ENCODE results near the gene PGS1. TPM values are rescaled to one million over a fixed set of nuclear protein-coding genes. Genes with fewer than 3 reads are reported as not detected.

PGS1 gene
- total RNA-seq, 1 donor from 2014 or later = 35.6 TPM

GRCh38 chr17:78374189-78374588 is 4.3 kb upstream of the PGS1 start:
- Histone ChIP-seq H3K27me3 (no peaks in the 10 kb centered on the region), H3K9me3 (no peaks in the 10 kb centered on the region), H3K27ac (no peak overlapping the region), H3K4me3 (no peak overlapping the region), H3K4me1 (peaks cover 16% of the 10 kb centered on the region), H3K36me3 (no peaks in the 10 kb centered on the region)
- no peak for DNase-seq (ENCODE audit: extremely low spot score in 2 of 2)
- intact Hi-C loops (cut with DNase I) = no loop called here
- TF ChIP-seq POLR2A (IDR thresholded peaks at IDR 0.05) = no peak
- TF ChIP-seq CTCF (IDR thresholded peaks at IDR 0.05) = no peak
- TF ChIP-seq POLR2AphosphoS5 (IDR thresholded peaks at IDR 0.05; ENCODE audit: insufficient read depth in 1 of 2, low read depth in 1 of 2) = no peak

- Histone ChIP-seq H3K27ac (peak overlapping the region; percentile 41), H3K36me3 (no peaks in the 10 kb centered on the region), H3K27me3 (no peaks in the 10 kb centered on the region), H3K4me3 (no peak overlapping the region), H3K9me3 (no peaks in the 10 kb centered on the region), H3K4me1 (peaks cover 22% of the 10 kb centered on the region)
- no peak for TF ChIP-seq POLR2A (IDR thresholded peaks at IDR 0.05)
- DNase-seq (ENCODE audit: extremely low spot score in 2 of 2) = no peak
- intact Hi-C loops (cut with DNase I) = no loop called here
Measured at GRCh38 chr17:78374631-78375274, 3.7 kb upstream of the PGS1 start.

GRCh38 chr17:78375401-78376151 is 2.9 kb upstream of the PGS1 start:
- H3K27me3 ChIP-seq = no peaks in the 10 kb centered on the region
- H3K4me1 ChIP-seq = peaks cover 28% of the 10 kb centered on the region
- H3K4me3 ChIP-seq = no peak overlapping the region
- intact Hi-C loops (cut with DNase I) = no loop called here
- DNase-seq (ENCODE audit: extremely low spot score in 2 of 2) = no peak
- no peaks in the 10 kb centered on the region for H3K36me3 ChIP-seq
- H3K9me3 ChIP-seq = no peaks in the 10 kb centered on the region
- no peak for TF ChIP-seq POLR2AphosphoS5 (IDR thresholded peaks at IDR 0.05; ENCODE audit: insufficient read depth in 1 of 2, low read depth in 1 of 2)
- TF ChIP-seq CTCF (IDR thresholded peaks at IDR 0.05) = no peak
- no peak for TF ChIP-seq POLR2A (IDR thresholded peaks at IDR 0.05)
- peak overlapping the region; percentile 41 for H3K27ac ChIP-seq

GRCh38 chr17:78376161-78376560 is 2.3 kb upstream of the PGS1 start:
- Histone ChIP-seq H3K9me3 (no peaks in the 10 kb centered on the region), H3K4me1 (peaks cover 33% of the 10 kb centered on the region), H3K27ac (no peak overlapping the region), H3K27me3 (no peaks in the 10 kb centered on the region), H3K36me3 (no peaks in the 10 kb centered on the region), H3K4me3 (no peak overlapping the region)
- intact Hi-C loops (cut with DNase I) = no loop called here
- DNase-seq (ENCODE audit: extremely low spot score in 2 of 2) = no peak
- TF ChIP-seq POLR2A (IDR thresholded peaks at IDR 0.05) = no peak
- no peak for TF ChIP-seq CTCF (IDR thresholded peaks at IDR 0.05)
- TF ChIP-seq POLR2AphosphoS5 (IDR thresholded peaks at IDR 0.05; ENCODE audit: insufficient read depth in 1 of 2, low read depth in 1 of 2) = no peak

GRCh38 chr17:78377858-78378224 is 608 bp upstream of the PGS1 start:
- peaks cover 45% of the 10 kb centered on the region for H3K4me1 ChIP-seq
- intact Hi-C loops (cut with DNase I) = no loop called here
- no peaks in the 10 kb centered on the region for H3K27me3 ChIP-seq
- H3K9me3 ChIP-seq = no peaks in the 10 kb centered on the region
- H3K4me3 ChIP-seq = peak overlapping the region; percentile 60 to 87
- DNase-seq (ENCODE audit: extremely low spot score in 2 of 2) = no peak
- no peak for TF ChIP-seq CTCF (IDR thresholded peaks at IDR 0.05)
- no peak for TF ChIP-seq POLR2A (IDR thresholded peaks at IDR 0.05)
- TF ChIP-seq POLR2AphosphoS5 (IDR thresholded peaks at IDR 0.05; ENCODE audit: insufficient read depth in 1 of 2, low read depth in 1 of 2) = no peak
- no peaks in the 10 kb centered on the region for H3K36me3 ChIP-seq
- peak overlapping the region; percentile 89 for H3K27ac ChIP-seq
